Thyroid gland (tissue), 4 donors: ENCODE measurements around the gene ZBTB5. TPM values are rescaled to one million over a fixed set of nuclear protein-coding genes. Genes with fewer than 3 reads are reported as not detected.
"Not testable (repeated sequence)": the region's sequence is repeated elsewhere in the genome, so short reads cannot be mapped to it uniquely, and the experiment has no call there.

ENCODE experiments used
- DNase-seq, 2 donors: peaks; one replicate each; pipeline ENCODE4 v3.0.0-alpha.2; 2019
- H3K27ac ChIP-seq, 3 donors: fragments of 200-600 bp; sonication (generic); 1 replicate in 2 of 3; 2 replicates in 1 of 3; pipeline ENCODE4 v1.5.1; 2016 to 2019; ENCODE audit warnings: mild to moderate bottlenecking in 1 of 3, moderate library complexity in 1 of 3
- H3K27me3 ChIP-seq: fragments of 200-600 bp; sonication (generic); one replicate; pipeline ENCODE4 v1.5.1; 2019
- H3K36me3 ChIP-seq, 2 donors: fragments of 200-600 bp; sonication (generic); one replicate each; pipeline ENCODE4 v1.5.1; 2016 to 2019
- H3K4me1 ChIP-seq, 2 donors: fragments of 200-600 bp; sonication (generic); one replicate each; pipeline ENCODE4 v1.5.1; 2017 to 2019
- H3K4me3 ChIP-seq, 3 donors: fragments of 200-600 bp; sonication (generic); replicated peaks in 1 of 3; 1 replicate in 2 of 3; 2 replicates in 1 of 3; pipeline ENCODE4 v1.5.1; 2016; ENCODE audit warnings: mild to moderate bottlenecking in 1 of 3
- H3K9me3 ChIP-seq: fragments of 200-600 bp; sonication (generic); one replicate; pipeline ENCODE4 v1.5.1; 2017
- POLR2A ChIP-seq, 2 donors: fragments of 450-650 bp; IDR thresholded peaks; one replicate each; pipeline ENCODE4 v1.6.1; 2017; ENCODE audit warnings: antibody characterized with exemption in 2 of 2, mild to moderate bottlenecking in 2 of 2, moderate library complexity in 1 of 2
- WGBS, 2 donors: methylation state at CpG; one replicate each; pipeline ENCODE4 v1.1.5; 2017; 5-methylcytosine and 5-hydroxymethylcytosine counted together
- intact Hi-C: fragments of 100-400 bp; cut with DNase I; formaldehyde crosslinking; loops from one replicate; pipeline ENCODE4 v1.15.1; 2023
- total RNA-seq, 4 donors: library from RNA; depleted of rRNA; stranded (reverse); fragments of >200 nt; gene quantifications; one replicate each; pipeline ENCODE4 v1.2.3, GENCODE V29; 2016
- TF ChIP-seq, protein P1 (sequence below), 6 experiments: fragments of 200-600 bp in 3 of 6; fragments of 450-650 bp in 3 of 6; sonication (generic) in 3 of 6; IDR thresholded peaks; one replicate each; pipeline ENCODE4 v1.5.1; 2016 to 2019; ENCODE audit warnings: antibody characterized with exemption in 6 of 6, mild to moderate bottlenecking in 2 of 6, inconsistent platforms in 1 of 6, moderate library complexity in 1 of 6

Gene ZBTB5
- total RNA-seq, 4 donors from 2014 or later: 19.2 to 26.8 (median 22.3) TPM

DNA sequence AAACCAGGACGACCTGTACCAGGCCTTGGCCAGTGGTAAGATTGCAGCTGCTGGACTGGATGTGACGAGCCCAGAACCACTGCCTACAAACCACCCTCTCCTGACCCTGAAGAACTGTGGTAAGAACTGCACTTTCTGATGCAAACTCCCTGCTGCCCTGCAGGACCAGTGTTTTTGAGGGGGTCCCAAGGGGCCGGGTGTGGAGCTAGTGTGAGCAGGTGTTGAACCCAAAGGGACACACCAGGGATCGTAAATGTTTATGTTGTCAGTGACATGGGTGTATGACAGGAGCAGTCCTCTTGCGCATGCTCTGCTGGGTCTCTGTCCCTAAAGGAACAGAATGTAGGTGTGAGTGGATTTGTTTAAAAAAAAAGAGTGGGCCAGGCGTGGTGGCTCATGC, 33.2 kb downstream of the ZBTB5 start:
- Histone ChIP-seq H3K4me3 (no peak overlapping the region), H3K27ac (no peak overlapping the region), H3K4me1 (no peaks in the 10 kb centered on the region), H3K9me3 (no peaks in the 10 kb centered on the region), H3K27me3 (no peaks in the 10 kb centered on the region), H3K36me3 (peaks cover 11 to 25% of the 10 kb centered on the region in 2 donors)
- intact Hi-C loops: no loop called here
- DNase-seq: no peak
- WGBS, 2 donors: 93 to 94% methylated on average over 6 of the region's 6 CpGs
- TF ChIP-seq POLR2A (IDR thresholded peaks at IDR 0.05): no peak
- TF ChIP-seq, protein P1, sequence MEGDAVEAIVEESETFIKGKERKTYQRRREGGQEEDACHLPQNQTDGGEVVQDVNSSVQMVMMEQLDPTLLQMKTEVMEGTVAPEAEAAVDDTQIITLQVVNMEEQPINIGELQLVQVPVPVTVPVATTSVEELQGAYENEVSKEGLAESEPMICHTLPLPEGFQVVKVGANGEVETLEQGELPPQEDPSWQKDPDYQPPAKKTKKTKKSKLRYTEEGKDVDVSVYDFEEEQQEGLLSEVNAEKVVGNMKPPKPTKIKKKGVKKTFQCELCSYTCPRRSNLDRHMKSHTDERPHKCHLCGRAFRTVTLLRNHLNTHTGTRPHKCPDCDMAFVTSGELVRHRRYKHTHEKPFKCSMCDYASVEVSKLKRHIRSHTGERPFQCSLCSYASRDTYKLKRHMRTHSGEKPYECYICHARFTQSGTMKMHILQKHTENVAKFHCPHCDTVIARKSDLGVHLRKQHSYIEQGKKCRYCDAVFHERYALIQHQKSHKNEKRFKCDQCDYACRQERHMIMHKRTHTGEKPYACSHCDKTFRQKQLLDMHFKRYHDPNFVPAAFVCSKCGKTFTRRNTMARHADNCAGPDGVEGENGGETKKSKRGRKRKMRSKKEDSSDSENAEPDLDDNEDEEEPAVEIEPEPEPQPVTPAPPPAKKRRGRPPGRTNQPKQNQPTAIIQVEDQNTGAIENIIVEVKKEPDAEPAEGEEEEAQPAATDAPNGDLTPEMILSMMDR (IDR thresholded peaks at IDR 0.05): no peak

DNA sequence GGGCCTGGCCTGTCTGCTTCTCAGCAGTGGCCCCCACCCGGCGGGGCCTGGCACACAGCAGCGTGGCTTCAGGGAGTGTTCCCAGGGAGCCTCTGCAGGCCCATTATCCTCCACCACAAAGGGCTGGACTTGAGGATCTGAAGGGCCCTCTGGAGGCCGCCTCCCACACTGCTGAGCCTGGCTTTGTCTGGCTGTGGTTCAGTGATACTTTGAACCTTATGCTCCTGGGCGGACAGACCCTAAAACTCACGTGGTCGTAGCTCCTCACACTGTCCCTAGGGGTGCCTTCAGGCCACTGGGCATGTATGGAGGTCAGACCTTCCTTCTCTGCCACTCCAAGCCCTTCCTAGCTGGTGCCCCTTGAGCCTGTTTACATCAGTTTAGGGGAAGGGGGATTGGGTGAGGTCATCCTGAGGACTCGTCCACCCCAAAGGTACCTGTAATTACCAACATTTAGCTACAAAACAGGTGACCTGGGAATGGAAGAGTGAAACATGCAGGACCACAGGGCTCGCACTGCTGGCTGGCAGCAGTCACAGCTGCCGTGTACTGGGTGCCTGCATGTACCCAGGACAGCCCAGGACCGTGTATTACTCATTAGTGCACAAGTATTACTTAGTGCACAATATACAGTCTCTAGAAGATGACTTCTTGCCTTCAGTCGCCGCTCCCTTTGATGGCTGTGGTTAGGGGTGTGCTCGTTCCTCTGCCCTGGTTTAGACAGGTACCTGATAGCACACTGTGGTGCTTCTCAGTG, 34.2 kb downstream of the ZBTB5 start:
- no peaks in the 10 kb centered on the region for H3K27me3 ChIP-seq
- no peak overlapping the region for H3K27ac ChIP-seq
- 84 to 89% methylated on average over 6 to 13 of the region's 14 CpGs for WGBS, 2 donors
- TF ChIP-seq, protein P1 (IDR thresholded peaks at IDR 0.05): no peak
- no peak for TF ChIP-seq POLR2A (IDR thresholded peaks at IDR 0.05)
- peaks cover 4 to 31% of the 10 kb centered on the region in 2 donors for H3K36me3 ChIP-seq
- intact Hi-C loops: no loop called here
- DNase-seq: no peak
- H3K4me3 ChIP-seq: no peak overlapping the region
- no peaks in the 10 kb centered on the region for H3K9me3 ChIP-seq
- no peaks in the 10 kb centered on the region for H3K4me1 ChIP-seq

DNA sequence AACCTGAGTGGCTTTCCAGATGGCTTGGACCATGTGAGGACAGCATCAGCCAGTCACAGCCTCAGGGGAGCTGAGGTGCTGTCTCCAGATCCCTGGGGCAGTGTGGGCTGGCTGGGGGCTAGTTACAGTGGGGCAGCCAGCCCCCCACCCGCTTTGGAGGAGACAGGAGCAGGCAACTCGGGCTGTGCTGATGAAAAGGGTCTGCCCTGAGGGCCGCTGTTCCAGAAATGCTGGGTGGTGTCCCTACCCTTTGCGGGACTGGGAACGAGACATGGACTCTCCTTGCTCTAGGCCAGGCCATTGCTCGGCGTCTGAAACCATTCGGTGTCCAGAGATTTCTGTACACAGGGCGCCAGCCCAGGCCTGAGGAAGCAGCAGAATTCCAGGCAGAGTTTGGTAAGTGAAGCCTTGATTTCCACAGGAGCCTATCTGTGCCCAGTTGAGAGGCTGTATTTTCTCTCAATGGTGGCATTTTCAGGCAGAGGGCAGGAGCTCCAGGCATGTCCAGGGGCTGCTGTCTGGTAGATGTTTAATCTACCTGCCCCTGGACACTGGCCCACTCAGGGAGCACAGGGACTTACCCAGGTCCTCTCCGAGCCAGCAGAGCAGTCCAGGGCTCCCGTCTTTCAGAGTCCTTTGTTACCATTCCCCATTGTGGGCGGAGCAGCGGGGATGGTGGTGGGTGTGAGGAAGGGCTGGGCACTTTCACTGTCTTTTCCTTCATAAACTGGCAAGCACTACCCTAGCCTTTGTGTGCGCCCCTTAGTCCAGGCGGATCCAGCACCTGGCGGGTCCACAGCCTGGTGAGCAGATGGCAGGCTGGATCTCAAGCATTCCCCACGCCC, 35.6 kb downstream of the ZBTB5 start:
- Histone ChIP-seq H3K4me3 (no peak overlapping the region), H3K27ac (no peak overlapping the region), H3K36me3 (peaks cover 4 to 31% of the 10 kb centered on the region in 2 donors), H3K9me3 (no peaks in the 10 kb centered on the region), H3K27me3 (no peaks in the 10 kb centered on the region), H3K4me1 (peaks cover 0 to 6% of the 10 kb centered on the region in 2 donors)
- DNase-seq: no peak
- intact Hi-C loops: no loop called here
- TF ChIP-seq POLR2A (IDR thresholded peaks at IDR 0.05): no peak
- TF ChIP-seq, protein P1 (IDR thresholded peaks at IDR 0.05): no peak
- WGBS, 2 donors: 90 to 92% methylated on average over 13 to 17 of the region's 17 CpGs

DNA sequence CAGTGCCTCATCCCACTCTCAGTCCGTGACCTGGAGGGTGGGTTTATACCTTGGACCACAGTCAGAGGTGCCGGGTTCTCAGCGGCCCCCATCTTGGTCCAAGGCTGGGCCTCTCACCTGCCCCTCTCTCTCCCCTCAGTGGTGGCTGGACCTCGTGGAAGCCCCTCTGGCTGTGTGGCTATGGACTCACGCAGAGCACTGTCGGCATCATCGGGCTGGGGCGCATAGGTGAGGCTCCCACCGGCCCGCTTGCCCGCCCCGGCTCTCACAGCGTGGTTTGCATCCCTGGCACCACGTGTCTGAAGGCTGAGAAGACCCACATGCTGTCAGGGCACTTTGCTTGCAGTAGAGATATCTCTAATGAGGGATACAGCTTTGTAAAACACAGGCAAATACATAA, 36.9 kb downstream of the ZBTB5 start:
- DNase-seq: no peak
- 95% methylated on average over 10 to 14 of the region's 14 CpGs for WGBS, 2 donors
- no peaks in the 10 kb centered on the region for H3K27me3 ChIP-seq
- H3K4me3 ChIP-seq: no peak overlapping the region
- peaks cover 8 to 19% of the 10 kb centered on the region in 2 donors for H3K4me1 ChIP-seq
- H3K27ac ChIP-seq: no peak overlapping the region
- peaks cover 4 to 26% of the 10 kb centered on the region in 2 donors for H3K36me3 ChIP-seq
- no peak for TF ChIP-seq POLR2A (IDR thresholded peaks at IDR 0.05)
- TF ChIP-seq, protein P1 (IDR thresholded peaks at IDR 0.05): no peak
- H3K9me3 ChIP-seq: no peaks in the 10 kb centered on the region
- intact Hi-C loops: no loop called here

DNA sequence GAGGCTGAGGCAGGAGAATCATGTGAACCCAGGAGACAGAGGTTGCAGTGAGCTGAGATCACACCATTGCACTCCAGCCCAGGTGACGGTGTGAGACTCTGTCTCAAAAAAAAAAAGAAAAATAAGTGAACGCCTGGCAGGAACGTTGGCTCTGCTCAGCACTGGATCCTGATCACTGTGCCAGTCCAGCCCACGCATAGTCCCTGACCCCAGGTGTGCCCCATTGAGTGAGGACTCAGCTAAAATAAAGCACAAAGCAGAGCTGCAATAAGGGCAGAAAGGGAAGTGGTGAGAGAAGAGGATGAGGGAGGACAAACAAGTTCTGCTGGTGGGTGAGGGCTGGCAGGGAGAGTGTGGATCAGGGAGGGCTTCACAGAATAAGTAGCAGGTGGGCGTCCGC, 38.4 kb downstream of the ZBTB5 start:
- no peak overlapping the region for H3K27ac ChIP-seq
- H3K27me3 ChIP-seq: no peaks in the 10 kb centered on the region
- no peak overlapping the region for H3K4me3 ChIP-seq
- H3K36me3 ChIP-seq: peaks cover 4 to 25% of the 10 kb centered on the region in 2 donors
- TF ChIP-seq POLR2A (IDR thresholded peaks at IDR 0.05): no peak
- TF ChIP-seq, protein P1 (IDR thresholded peaks at IDR 0.05): no peak
- intact Hi-C loops: no loop called here
- DNase-seq: no peak
- peaks cover 15 to 25% of the 10 kb centered on the region in 2 donors for H3K4me1 ChIP-seq
- no peaks in the 10 kb centered on the region for H3K9me3 ChIP-seq
- 92 to 95% methylated on average over 6 of the region's 6 CpGs for WGBS, 2 donors

DNA sequence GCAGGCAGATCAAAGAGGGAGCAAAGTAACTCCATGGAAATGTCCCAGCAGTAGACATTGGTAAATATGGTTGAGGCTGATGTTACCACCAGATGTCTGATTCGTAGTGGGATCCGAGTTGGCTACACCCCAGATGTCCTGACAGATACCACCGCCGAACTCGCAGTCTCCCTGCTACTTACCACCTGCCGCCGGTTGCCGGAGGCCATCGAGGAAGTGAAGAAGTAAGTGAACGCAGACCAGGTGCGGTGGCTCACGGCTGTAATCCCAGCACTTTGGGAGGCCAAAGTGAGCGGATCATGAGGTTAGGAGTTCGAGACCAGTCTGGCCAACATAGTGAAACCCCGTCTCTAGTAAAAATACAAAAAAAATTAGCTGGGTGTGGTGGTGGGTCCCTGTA, 38.8 kb downstream of the ZBTB5 start:
- H3K27me3 ChIP-seq, H3K27ac ChIP-seq, DNase-seq, H3K9me3 ChIP-seq, intact Hi-C loops, H3K4me3 ChIP-seq: not testable (repeated sequence)
- peaks cover 4 to 25% of the 10 kb centered on the region in 2 donors for H3K36me3 ChIP-seq
- peaks cover 16 to 27% of the 10 kb centered on the region in 2 donors for H3K4me1 ChIP-seq
- 94 to 97% methylated on average over 15 of the region's 15 CpGs for WGBS, 2 donors
